ENCODE data around the gene FAM89B.

The FAM89B gene

DNA sequence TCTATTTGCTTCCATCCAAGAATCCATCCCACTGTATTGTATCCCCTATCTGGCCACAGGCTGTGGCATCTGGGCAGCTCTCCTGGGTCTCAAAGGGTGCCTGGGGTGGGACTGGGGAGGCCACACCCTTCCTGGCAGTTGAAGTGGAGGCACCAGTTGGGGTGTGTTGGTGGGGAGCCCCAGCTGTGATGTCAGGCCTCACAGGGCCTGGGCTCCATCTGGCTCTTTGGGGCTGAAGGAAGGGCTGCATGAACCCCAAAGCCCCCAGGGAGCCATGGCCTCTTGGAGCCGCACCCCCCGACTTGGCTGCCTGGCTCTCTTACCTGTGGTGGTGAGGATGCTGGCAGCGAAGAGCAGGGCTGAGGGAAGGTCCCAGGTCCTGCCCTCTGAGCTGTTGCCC is 22.8 kb downstream of the FAM89B start:
- Mint-ChIP-seq H3K27ac (no peak overlapping the region), H3K4me1 (ENCODE audit: low read depth) (peaks cover 8% of the 10 kb centered on the region), H3K4me3 (no peak overlapping the region), H3K9me3 (ENCODE audit: low read depth) (no peaks in the 10 kb centered on the region), H3K36me3 (no peaks in the 10 kb centered on the region), H3K27me3 (no peaks in the 10 kb centered on the region)

DNA sequence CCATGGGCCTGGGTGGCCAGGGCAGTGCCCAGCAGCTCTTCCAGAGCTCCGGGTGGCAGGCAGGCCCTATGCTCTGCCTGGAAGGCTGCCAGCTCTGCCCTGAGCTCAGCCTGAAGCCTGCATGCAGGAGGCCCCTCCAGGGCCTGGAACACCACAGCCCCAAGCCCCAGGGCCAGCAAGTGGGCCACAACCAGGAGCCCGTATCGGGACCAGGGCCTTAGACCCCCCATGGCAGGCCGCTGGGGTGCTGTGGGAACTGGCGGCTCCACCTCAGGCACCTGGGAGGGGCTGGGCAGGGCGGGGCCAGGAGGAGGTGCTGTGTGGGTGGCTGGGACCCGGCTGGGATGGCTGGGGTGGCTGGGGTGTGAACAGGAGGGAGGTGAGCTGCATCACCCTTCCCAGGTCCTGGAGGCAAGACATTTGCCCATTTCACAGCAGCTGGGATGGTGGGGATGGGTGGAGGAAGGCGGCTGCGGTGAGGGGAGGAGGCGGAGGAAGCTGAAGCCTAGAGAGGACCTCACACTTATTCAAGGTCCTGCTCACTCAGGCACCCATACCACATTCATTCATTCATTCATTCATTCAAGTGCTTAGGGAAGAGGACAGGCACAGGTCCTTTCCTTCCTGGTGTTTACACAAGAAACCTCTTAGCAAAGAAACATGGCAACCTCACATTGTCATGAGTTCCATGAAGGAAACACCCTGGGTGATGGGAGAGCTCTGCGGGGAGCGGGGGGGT is 23.4 kb downstream of the FAM89B start, which contains the start of gene KCNK7:
KCNK7 (minus strand) TSS at position 258 of the 739 bp plus-strand sequence; CDS start at position 230, 28 bp downstream.
- Mint-ChIP-seq H3K4me1 (ENCODE audit: low read depth) (peaks cover 8% of the 10 kb centered on the region), H3K27me3 (no peaks in the 10 kb centered on the region), H3K9me3 (ENCODE audit: low read depth) (no peaks in the 10 kb centered on the region), H3K36me3 (no peaks in the 10 kb centered on the region), H3K4me3 (no peak within 1 kb of the TSS), H3K27ac (no peak within 1 kb of the TSS)

DNA sequence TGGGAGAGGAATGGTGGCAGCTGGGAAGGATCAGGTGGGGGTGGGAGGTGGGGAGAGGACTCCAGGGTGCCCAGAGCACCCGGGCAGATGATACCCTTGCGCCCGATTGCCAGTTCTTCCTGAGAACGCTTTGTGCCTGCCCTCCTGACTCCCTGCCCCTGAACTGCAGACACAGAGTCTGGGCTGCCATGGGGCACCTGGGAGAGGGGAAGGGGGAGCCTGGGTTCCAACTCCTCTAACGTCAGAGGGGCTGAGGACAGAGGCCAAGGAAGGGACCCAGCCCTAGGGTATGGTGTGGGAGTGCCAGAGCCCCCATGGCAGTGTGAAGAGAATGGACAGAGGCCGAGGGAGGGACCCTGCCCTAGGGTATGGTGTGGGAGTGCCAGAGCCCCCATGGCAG is 24.2 kb downstream of the FAM89B start:
- no peaks in the 10 kb centered on the region for H3K9me3 Mint-ChIP-seq (ENCODE audit: low read depth)
- H3K27me3 Mint-ChIP-seq, result no peaks in the 10 kb centered on the region
- H3K27ac Mint-ChIP-seq, result no peak overlapping the region
- no peaks in the 10 kb centered on the region for H3K36me3 Mint-ChIP-seq
- H3K4me3 Mint-ChIP-seq, result no peak overlapping the region
- H3K4me1 Mint-ChIP-seq (ENCODE audit: low read depth), result peaks cover 8% of the 10 kb centered on the region

DNA sequence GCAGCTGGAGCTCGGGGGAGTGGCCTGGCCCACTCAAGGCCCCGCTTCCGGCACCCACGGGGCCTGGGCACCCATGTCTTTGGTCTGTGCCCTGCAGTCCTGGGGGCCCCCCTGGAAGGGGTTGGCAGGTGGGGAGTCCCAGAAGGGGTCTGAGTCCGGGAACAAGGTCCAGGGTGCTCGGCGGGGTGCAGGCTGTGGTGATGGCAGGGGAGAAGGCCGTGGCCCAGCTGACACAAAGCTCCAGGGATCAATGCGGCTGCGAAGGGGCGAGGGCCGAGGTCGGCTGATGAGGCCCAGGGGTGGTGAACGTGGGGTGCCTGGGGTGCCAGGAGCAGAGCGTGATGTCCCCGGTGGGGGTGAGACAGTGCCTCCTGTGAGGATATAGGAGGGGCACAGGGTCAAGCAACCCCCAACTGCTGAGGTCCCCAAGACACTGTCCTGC is 25.9 kb downstream of the FAM89B start:
- no peaks in the 10 kb centered on the region for H3K36me3 Mint-ChIP-seq
- no peaks in the 10 kb centered on the region for H3K27me3 Mint-ChIP-seq
- no peak overlapping the region for H3K27ac Mint-ChIP-seq
- H3K9me3 Mint-ChIP-seq (ENCODE audit: low read depth), result no peaks in the 10 kb centered on the region
- no peak overlapping the region for H3K4me3 Mint-ChIP-seq
- H3K4me1 Mint-ChIP-seq (ENCODE audit: low read depth), result peaks cover 8% of the 10 kb centered on the region

DNA sequence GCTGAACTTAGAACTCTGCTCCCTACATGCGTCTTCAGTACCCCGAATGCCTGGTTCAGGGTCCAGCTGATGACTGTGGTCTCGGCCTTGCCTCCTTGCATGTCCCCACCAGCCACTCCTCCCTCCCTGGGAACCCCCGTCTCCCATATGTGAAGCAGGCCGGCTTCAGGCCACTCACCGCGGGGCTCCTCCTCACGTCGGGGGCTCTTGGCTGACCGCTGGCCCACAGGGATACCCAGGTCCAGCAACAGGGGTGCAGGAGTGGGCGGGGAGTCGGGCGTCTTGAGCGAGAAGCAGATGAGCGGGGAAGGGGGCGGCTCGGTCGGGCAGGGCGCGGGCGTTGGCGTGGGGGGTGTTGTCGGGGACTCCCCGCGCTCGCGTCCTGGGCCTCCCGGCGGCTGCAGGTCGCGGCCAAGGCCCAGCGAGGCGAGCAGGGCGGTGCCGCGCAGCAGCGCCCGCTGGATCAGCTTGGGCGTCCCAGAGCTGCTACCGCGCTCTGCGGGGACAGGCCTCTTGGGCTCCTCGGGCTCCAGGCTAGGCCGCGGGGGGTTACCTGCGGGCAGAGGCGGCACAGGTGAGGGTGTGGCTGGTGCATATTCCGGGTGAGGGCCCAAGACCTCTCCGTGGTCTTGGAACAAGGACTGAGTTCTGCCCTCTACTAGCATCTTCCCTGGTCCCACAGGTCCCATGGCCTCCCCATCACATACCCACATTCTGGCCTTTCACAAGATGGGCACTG is 27.0 kb downstream of the FAM89B start:
- Mint-ChIP-seq H3K4me1 (ENCODE audit: low read depth) (peaks cover 8% of the 10 kb centered on the region), H3K4me3 (no peak overlapping the region), H3K9me3 (ENCODE audit: low read depth) (no peaks in the 10 kb centered on the region), H3K36me3 (peaks cover 4% of the 10 kb centered on the region), H3K27me3 (no peaks in the 10 kb centered on the region), H3K27ac (no peak overlapping the region)

DNA sequence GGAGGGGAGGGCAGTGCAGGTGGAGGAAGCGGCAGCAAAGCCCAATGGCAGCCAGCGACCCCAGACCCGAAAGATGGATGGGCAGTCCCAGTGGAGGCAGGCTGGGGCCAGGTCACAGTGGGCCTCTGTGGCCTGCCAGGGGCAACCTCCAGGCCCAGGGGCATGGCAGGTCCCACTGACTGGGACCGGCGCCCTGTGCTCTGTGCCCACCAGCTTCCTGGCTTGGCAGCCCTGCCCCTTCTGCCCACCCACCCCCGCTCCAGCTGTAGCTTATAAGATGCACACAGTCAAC is 27.6 kb downstream of the FAM89B start:
- no peaks in the 10 kb centered on the region for H3K27me3 Mint-ChIP-seq
- H3K4me3 Mint-ChIP-seq, result no peak overlapping the region
- no peaks in the 10 kb centered on the region for H3K9me3 Mint-ChIP-seq (ENCODE audit: low read depth)
- no peak overlapping the region for H3K27ac Mint-ChIP-seq
- peaks cover 4% of the 10 kb centered on the region for H3K36me3 Mint-ChIP-seq
- peaks cover 6% of the 10 kb centered on the region for H3K4me1 Mint-ChIP-seq (ENCODE audit: low read depth)

DNA sequence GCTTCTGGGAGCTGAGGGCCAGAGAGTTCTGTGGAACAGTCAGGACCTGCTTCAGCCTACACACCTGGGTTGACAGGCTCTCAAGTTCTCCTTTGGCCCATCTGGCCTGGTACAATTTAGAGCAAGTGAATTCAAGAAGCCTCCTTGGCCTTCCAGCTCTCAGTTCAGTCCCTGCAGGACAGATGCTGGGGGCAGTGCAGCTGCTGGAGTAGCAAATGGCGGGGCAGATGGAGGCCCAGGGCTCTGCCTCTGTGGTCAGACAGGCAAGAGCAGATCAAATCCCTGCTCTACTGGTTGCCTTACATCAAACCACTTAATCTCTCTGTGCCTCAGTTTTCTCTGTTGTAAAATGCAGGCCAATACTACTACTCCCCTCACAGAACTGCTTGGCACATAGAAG is 31.9 kb downstream of the FAM89B start:
- peaks cover 4% of the 10 kb centered on the region for H3K36me3 Mint-ChIP-seq
- no peak overlapping the region for H3K27ac Mint-ChIP-seq
- H3K9me3 Mint-ChIP-seq (ENCODE audit: low read depth), result no peaks in the 10 kb centered on the region
- H3K27me3 Mint-ChIP-seq, result no peaks in the 10 kb centered on the region
- no peak overlapping the region for H3K4me3 Mint-ChIP-seq
- H3K4me1 Mint-ChIP-seq (ENCODE audit: low read depth), result peaks cover 6% of the 10 kb centered on the region

DNA sequence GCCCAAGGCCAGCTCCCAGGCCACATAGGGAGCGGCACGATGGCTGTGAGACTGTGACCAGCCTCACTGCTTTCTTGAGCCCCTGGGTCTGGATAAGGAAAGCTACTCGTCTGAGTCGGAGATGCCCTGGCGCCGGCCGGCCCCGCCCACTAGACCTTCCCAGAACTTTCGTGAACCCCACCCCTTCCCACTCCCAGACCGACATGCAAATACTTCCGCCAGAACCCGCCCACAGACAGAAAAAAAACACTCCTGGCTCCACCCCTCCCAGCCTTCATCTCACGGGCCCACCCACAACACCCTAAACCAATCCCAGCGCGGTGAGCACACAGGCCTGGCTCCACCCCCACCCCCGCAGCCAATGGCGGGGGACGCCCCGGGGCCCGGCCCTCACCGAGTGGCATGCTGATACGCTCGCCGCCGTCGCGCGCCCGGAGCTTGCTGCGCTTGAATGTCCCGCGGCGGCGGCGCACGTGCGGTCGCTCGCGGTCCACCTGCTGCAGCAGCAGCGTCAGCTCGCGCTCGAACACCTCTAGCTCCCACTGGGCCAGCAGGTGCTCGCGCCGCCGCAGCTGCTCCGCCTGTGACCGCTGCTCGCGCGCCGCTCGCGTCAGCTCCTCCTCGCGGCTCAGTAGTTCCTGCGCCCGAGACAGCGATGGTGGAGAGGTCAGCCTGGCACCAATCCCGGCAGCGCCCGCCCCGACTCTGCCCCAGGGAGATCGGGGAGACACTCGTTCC is 34.7 kb downstream of the FAM89B start:
- Mint-ChIP-seq H3K27ac (no peak overlapping the region), H3K9me3 (ENCODE audit: low read depth) (no peaks in the 10 kb centered on the region), H3K27me3 (no peaks in the 10 kb centered on the region), H3K36me3 (peaks cover 4% of the 10 kb centered on the region), H3K4me3 (no peak overlapping the region), H3K4me1 (ENCODE audit: low read depth) (peaks cover 22% of the 10 kb centered on the region)

DNA sequence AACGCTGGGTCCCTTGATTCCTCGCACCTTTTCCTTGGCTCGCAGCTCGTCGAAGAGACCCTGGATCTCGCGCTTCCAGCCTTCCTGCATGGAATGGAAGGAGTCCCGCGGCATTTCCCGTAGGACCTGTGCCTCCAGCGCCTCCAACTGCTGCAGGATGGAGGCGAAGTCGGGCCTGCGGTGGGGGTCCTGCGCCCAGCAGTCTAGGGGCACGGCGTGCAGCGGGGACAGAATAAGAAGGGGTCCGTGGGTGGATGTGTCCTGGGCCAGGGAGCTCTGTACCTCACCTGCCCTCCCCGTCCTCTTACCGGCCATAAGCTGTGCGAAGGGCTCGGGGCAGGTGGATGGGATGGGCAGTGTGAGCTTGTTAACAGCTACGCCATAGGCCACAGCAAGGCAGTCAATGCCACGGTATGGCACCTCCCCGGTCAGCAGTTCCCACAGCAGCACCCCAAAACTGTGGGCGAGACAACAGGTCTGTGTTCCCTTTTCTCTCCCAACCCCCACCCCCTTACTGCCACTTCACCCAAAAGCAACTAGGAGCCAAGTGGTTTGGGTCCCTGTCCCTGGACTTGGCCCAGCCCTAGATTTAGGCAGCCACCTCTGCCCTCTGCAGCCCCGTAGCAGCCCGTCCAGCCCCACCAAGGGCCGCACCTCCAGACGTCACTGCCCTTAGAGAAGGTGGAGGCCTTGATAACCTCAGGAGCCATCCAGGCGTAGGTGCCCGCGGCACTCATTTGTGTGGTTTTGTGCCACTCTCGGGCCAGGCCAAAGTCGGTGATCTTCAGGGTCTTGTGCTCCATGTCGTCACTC is 35.5 kb downstream of the FAM89B start:
- peaks cover 4% of the 10 kb centered on the region for H3K36me3 Mint-ChIP-seq

DNA sequence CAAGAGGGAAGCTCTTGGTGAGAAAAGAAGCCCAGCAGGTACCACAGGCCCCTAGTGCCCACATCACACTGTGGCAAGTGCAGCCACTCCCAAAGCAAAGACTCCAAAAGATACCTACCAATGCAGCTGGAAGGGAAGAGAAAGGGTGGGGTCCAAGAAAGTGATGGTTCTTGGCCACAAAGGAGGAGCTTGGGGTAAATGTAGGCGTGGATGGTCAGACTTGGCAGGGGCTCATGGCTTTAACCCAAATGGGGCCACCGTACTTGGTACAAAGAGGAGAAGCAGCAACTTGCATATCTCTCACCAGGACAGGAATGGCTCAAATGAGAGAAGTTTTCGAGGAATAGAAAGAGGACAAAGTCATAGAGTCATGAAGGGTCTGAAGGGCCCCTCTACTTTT is 36.9 kb downstream of the FAM89B start:
- Mint-ChIP-seq H3K9me3 (ENCODE audit: low read depth) (no peaks in the 10 kb centered on the region), H3K4me3 (no peak overlapping the region), H3K27ac (peak overlapping the region; percentile 46), H3K36me3 (no peaks in the 10 kb centered on the region), H3K4me1 (ENCODE audit: low read depth) (peaks cover 34% of the 10 kb centered on the region), H3K27me3 (no peaks in the 10 kb centered on the region)

More for the DNA sequence above, 35.5 kb downstream of the FAM89B start:
- Mint-ChIP-seq H3K9me3 (ENCODE audit: low read depth) (no peaks in the 10 kb centered on the region), H3K4me3 (no peak overlapping the region), H3K27me3 (no peaks in the 10 kb centered on the region), H3K4me1 (ENCODE audit: low read depth) (peaks cover 28% of the 10 kb centered on the region), H3K27ac (peak overlapping the region; percentile 64)

DNA sequence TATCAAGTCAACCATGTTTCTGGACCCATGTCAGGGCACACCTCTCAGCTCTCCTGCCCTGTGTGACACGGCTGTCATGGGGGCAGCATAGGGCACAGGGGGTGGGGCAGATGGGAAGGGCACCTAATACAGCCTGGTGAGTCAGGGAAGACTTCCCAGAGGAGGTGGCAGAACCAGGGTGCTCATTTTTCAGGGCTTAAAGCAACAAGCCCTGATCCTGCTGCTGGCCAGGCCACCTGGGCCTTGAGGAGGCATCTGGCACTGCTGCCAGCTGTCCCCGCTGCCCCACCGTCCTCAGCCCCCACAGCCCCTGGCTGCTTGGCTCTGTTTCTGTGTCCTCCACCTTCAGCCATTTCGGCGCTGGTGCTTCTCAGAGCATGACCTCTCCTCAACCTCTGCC is 37.3 kb downstream of the FAM89B start:
- H3K27me3 Mint-ChIP-seq, result no peaks in the 10 kb centered on the region
- H3K27ac Mint-ChIP-seq, result peak overlapping the region; percentile 84
- no peaks in the 10 kb centered on the region for H3K9me3 Mint-ChIP-seq (ENCODE audit: low read depth)
- no peaks in the 10 kb centered on the region for H3K36me3 Mint-ChIP-seq
- peak overlapping the region; percentile 59 for H3K4me3 Mint-ChIP-seq
- H3K4me1 Mint-ChIP-seq (ENCODE audit: low read depth), result peaks cover 34% of the 10 kb centered on the region

DNA sequence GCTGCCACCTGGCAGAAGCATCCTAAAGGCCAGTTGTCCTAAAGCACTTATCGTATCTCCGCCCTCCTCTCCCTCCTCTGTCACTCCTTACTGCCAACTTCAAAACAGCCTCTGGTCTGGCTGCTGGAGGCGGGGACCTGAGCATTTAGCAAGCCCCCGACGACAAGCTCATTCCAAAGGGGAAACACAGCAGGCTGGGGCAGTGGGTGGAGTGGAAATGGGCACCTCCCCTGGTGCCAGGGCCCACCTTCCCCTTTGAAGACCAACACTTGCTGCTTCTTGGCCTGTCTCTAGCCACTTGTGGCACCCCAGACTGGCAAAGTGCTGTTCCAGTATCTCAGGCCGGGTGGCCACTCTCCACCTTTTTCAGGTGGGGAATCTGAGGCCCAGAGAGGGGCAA is 38.1 kb downstream of the FAM89B start:
- Mint-ChIP-seq H3K4me3 (peak overlapping the region; percentile 59), H3K9me3 (ENCODE audit: low read depth) (no peaks in the 10 kb centered on the region), H3K4me1 (ENCODE audit: low read depth) (peaks cover 34% of the 10 kb centered on the region), H3K27me3 (no peaks in the 10 kb centered on the region), H3K27ac (peak overlapping the region; percentile 84), H3K36me3 (no peaks in the 10 kb centered on the region)

DNA sequence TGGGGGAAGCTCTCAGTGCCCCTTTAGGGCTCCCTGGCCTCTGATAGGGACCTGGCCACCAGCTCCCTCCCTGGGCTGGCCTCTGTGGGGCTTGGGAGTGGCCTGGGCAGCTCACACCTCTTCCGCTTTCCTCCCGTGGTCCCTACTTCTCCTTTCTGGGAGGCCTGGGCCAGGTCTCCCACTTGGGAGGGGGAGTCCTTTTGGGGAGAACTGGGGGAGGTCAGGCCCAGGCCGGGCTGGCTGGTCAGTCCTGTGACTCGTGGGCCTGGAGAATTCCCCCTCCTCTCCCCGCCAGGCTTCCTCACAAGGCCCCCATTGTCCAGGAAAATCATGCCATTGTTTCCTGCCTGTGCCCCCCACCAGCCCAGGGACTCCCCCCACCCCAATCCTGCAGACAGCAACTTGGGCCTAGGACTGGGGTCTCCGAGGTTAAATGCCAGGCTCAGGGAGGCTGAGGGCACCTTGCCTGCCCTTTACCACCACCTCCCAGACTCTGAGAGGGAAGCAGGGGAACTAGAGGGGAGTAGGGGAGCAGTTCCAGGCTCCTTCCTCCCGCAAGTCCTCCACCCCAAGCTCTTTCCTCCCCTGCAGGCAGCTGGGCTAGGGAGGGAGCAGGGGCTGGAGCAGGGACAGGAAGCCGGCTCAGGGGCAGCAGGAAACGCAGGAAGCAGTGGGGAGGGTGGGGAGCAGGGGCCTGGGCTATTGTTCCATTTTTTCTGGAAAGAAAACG is 38.9 kb downstream of the FAM89B start:
- Mint-ChIP-seq H3K27ac (peak overlapping the region; percentile 84), H3K4me3 (peak overlapping the region; percentile 98), H3K4me1 (ENCODE audit: low read depth) (peaks cover 34% of the 10 kb centered on the region), H3K27me3 (no peaks in the 10 kb centered on the region), H3K36me3 (no peaks in the 10 kb centered on the region), H3K9me3 (ENCODE audit: low read depth) (no peaks in the 10 kb centered on the region)

Data from activated naive CD8-positive, alpha-beta T cell (primary cell).